Activated naive CD8-positive, alpha-beta T cell treated with anti-CD3 and anti-CD28 coated beads for 36 hours (primary cell): ENCODE data around the gene HS2ST1. TPM values are rescaled to one million over a fixed set of nuclear protein-coding genes. Genes with fewer than 3 reads are reported as not detected.

Source experiments
- DNase-seq: peaks from one replicate; pipeline ENCODE4 v3.0.0; 2021
- H3K27ac Mint-ChIP-seq: one replicate; pipeline ENCODE4 v1.8.0; 2022; ENCODE audit warnings: mild to moderate bottlenecking, moderate library complexity, mixed read lengths
- H3K27me3 Mint-ChIP-seq: one replicate; pipeline ENCODE4 v1.8.0; 2022; ENCODE audit warnings: mild to moderate bottlenecking, mixed read lengths
- H3K36me3 Mint-ChIP-seq: one replicate; pipeline ENCODE4 v1.8.0; 2021; ENCODE audit warnings: mild to moderate bottlenecking, mixed read lengths
- H3K4me1 Mint-ChIP-seq: one replicate; pipeline ENCODE4 v1.8.0; 2021; ENCODE audit warnings: mixed read lengths
- H3K4me3 Mint-ChIP-seq: one replicate; pipeline ENCODE4 v1.8.0; 2022; ENCODE audit warnings: mild to moderate bottlenecking, moderate library complexity, mixed read lengths
- H3K9me3 Mint-ChIP-seq: one replicate; pipeline ENCODE4 v1.8.0; 2022; ENCODE audit warnings: mixed read lengths
- total RNA-seq, 2 experiments: library from RNA; stranded (reverse); gene quantifications; one replicate each; pipeline ENCODE4 v1.2.3, GENCODE V29; 2021

Gene HS2ST1
- total RNA-seq, 2 experiments from 2014 or later: 22.9 to 23.8 TPM

DNA sequence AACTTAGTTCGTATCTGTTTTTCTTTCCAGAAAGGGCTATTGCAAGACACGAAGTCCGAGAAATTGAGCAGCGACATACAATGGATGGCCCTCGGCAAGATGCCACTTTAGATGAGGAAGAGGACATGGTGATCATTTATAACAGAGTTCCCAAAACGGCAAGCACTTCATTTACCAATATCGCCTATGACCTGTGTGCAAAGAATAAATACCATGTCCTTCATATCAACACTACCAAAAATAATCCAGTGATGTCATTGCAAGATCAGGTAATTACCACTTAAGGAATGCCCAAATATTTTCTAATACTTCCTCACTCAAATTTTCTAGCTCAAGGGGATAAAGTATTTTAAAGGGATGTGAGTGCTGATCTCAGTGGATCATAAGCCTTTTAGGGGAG lies 158.5 kb downstream of the HS2ST1 start:
- no peaks in the 10 kb centered on the region for H3K9me3 Mint-ChIP-seq
- H3K4me1 Mint-ChIP-seq: peaks cover 2% of the 10 kb centered on the region
- DNase-seq: no peak
- H3K27me3 Mint-ChIP-seq: no peaks in the 10 kb centered on the region
- peaks cover 1% of the 10 kb centered on the region for H3K36me3 Mint-ChIP-seq
- no peak overlapping the region for H3K27ac Mint-ChIP-seq
- no peak overlapping the region for H3K4me3 Mint-ChIP-seq

DNA sequence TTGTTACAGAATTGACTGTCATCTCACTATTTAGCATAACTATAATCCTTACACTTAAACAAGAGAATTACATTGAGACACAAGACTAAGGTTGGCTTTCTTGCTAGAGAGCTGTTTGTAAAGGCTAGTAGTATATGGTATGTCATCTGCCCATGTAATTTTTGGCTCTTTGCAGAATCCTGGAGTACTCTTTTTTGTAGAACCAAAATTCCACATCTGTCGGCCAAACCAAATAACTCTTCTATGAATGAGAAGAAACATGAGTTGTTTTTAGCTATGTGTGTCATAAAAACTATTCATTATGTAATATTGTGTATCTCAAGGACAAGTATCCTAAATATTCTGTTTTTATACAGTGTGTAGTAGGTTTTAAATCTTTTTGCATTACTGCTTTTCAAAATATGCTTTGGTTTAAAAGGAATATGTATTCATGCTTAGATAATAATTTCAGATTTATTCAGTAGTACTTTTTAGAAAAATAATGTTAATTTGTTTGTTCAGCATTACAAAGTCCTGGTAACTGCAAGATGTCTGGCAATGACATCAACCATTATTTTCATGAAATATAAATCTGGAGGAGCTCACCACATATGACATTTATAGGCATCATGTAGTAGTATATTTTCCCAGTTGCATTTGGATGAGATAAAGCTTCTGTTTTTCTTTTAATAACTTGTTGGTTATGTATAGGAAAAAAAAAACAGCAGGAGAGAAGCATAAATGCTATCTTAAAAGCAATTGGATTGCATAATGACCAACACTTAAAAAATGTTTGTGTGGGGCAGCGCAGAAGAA lies 159.8 kb downstream of the HS2ST1 start:
- Mint-ChIP-seq H3K27ac (no peak overlapping the region), H3K4me1 (no peaks in the 10 kb centered on the region), H3K36me3 (peaks cover 1% of the 10 kb centered on the region), H3K9me3 (no peaks in the 10 kb centered on the region), H3K4me3 (no peak overlapping the region), H3K27me3 (no peaks in the 10 kb centered on the region)
- no peak for DNase-seq

DNA sequence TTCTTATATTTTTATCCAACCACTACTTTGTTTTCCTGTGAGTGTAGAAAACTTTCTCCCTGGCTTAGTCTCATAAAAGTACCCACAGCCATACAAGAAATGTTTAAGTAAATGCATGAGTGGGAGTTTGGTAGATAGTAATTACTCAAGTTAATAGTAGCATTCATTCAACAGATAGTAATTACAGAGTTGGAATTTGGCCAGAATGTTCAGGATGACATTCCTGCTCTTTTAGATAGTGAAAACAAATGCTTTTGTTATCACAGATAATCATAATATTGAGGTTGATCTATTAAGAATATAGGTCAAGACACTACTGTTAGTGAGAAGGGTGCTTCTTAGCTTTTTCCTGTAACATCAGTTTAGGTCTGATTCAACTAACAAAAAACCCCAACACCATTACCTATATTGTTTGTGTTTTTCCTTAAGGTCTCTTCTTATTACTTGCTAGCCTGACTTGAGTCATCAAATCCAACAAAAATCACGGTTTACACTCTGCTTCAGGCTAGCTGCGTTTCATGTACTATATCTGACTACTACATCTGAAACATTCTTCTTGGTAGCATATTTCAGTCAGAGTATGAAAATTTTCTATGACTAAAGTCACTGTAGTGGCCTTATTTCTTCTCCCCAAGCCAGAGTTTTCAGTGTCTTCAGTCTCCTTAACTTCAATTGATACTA lies 163.7 kb downstream of the HS2ST1 start:
- DNase-seq: no peak
- no peaks in the 10 kb centered on the region for H3K27me3 Mint-ChIP-seq
- no peak overlapping the region for H3K4me3 Mint-ChIP-seq
- H3K4me1 Mint-ChIP-seq: peaks cover 12% of the 10 kb centered on the region
- H3K27ac Mint-ChIP-seq: no peak overlapping the region
- H3K36me3 Mint-ChIP-seq: peaks cover 1% of the 10 kb centered on the region
- H3K9me3 Mint-ChIP-seq: no peaks in the 10 kb centered on the region

DNA sequence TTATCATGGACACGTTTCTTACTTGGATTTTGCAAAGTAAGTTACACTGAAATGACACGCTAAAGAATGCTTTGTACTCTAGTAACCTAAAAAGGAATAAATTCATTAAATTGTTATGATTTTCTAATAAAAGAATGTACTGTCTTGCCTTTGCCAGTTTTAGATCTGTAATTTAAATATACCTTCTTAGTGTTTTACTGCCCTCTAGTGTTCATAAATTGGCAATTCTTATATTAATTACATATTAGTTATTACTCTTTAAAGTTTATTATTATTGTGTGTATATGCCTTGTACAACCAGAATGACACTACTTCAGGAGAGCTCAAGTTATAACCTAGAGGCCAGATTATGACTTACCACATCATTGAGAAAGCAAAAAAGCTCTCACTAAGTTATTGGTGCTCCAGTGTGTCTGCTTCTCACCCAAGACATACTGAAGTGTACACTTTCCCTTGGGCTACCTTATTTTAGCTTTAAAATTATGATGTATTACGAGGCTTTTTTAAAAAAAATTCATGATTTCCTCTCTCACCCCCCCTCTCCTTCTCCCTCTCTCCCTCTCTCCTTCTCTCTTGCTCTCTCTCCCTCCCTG lies 169.9 kb downstream of the HS2ST1 start:
- H3K36me3 Mint-ChIP-seq: no peaks in the 10 kb centered on the region
- H3K4me3 Mint-ChIP-seq: no peak overlapping the region
- no peaks in the 10 kb centered on the region for H3K27me3 Mint-ChIP-seq

DNA sequence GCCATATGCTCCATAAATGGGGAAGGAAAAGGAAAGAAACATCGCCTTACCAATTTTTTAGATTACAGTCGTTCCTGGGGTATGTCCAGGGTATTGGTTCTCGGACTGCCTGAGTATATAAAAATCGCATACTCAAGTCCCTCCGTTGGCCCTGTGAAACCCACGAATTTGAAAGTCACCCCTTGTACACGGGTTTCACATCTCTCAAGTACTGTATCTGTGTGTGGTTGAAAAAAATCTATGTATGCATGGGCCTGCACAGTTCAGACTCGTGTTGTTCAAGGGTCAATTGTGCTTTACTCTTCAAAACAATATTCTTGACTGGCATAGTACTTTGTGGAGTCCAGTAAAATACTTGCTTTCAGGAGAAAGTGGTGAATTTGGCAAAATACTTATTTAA lies 171.7 kb downstream of the HS2ST1 start:
- H3K4me3 Mint-ChIP-seq: no peak overlapping the region
- peaks cover 16% of the 10 kb centered on the region for H3K4me1 Mint-ChIP-seq
- H3K36me3 Mint-ChIP-seq: no peaks in the 10 kb centered on the region

More for the DNA sequence above, 169.9 kb downstream of the HS2ST1 start:
- peaks cover 16% of the 10 kb centered on the region for H3K4me1 Mint-ChIP-seq
- no peak for DNase-seq
- no peak overlapping the region for H3K27ac Mint-ChIP-seq
- no peaks in the 10 kb centered on the region for H3K9me3 Mint-ChIP-seq

DNA sequence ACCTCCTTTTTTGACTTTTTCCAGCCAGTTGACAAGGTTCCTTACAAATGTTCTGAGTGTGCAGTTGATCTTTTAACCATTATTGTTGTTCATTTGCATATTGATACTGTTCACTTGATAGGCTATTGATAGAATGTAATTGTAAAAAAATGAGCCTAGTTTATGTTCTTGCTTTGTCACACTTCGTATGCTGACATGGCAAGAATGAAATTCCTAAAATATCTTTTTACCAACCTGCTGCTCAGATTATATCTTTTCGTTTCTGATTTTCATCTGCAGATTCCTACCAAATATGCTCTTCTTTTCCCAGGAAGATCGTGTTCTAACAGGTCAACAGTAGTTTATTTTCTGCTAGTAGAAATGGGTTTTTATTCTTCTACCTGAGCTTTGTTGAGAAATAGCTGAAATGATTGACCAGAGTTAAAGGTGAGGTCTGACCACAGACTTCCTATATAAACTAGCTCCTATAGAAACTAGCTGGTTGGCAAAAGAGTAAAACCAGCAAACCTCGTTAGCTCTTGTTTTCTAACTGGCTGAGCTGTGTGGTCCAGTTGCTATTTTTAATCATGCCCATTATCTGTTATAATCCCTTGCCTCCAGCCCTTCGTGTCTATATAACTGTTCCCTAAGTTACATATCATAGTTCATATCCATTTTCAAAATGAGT lies 174.8 kb downstream of the HS2ST1 start:
- no peak for DNase-seq
- Mint-ChIP-seq H3K4me1 (peaks cover 7% of the 10 kb centered on the region), H3K27ac (no peak overlapping the region), H3K27me3 (no peaks in the 10 kb centered on the region), H3K36me3 (no peaks in the 10 kb centered on the region), H3K4me3 (no peak overlapping the region), H3K9me3 (no peaks in the 10 kb centered on the region)

More for the DNA sequence above, 171.7 kb downstream of the HS2ST1 start:
- Mint-ChIP-seq H3K27me3 (no peaks in the 10 kb centered on the region), H3K9me3 (no peaks in the 10 kb centered on the region), H3K27ac (no peak overlapping the region)
- DNase-seq: no peak

DNA sequence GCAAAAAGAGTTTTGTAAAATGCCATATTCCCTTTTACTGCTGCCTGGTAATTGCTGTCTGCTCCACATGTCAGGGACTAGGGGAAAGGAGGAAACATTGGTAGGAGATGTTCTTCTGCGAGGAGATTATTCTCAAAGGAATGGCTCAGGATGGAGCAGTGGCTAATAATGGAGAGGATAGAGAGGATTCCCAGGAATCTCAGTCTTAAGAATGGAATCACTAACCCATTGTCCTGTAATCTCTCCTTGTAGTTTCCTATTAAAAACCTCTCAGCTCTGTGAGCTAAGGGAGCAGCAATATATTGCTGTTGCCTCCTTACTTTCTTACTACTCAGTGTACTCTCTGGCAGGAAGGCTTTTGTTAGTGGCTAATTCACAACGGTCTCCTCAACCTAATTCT lies 175.4 kb downstream of the HS2ST1 start:
- Mint-ChIP-seq H3K36me3 (no peaks in the 10 kb centered on the region), H3K9me3 (no peaks in the 10 kb centered on the region), H3K4me3 (no peak overlapping the region), H3K27me3 (no peaks in the 10 kb centered on the region), H3K27ac (no peak overlapping the region), H3K4me1 (peaks cover 7% of the 10 kb centered on the region)
- DNase-seq: no peak

DNA sequence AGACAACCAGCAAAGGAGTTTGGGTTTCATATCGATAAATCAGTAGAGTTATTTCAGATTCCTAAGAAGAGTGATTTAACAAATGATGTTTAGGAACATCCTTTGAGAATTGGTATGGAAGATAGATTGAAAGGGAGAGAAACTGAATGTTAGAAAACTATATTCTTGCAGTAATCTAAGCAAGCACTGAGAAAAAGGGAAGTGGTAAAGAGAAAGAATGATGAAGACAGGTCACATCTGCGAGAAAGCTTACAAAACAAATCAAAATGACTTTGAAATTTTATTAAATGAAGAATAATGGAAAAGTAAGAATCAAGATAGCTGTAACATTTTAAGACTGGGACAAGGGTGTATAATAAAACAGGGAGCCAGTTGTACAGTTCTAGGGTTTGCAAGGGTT lies 177.0 kb downstream of the HS2ST1 start:
- Mint-ChIP-seq H3K4me1 (peaks cover 7% of the 10 kb centered on the region), H3K27me3 (no peaks in the 10 kb centered on the region), H3K36me3 (no peaks in the 10 kb centered on the region), H3K9me3 (no peaks in the 10 kb centered on the region), H3K4me3 (no peak overlapping the region), H3K27ac (no peak overlapping the region)
- DNase-seq: no peak

DNA sequence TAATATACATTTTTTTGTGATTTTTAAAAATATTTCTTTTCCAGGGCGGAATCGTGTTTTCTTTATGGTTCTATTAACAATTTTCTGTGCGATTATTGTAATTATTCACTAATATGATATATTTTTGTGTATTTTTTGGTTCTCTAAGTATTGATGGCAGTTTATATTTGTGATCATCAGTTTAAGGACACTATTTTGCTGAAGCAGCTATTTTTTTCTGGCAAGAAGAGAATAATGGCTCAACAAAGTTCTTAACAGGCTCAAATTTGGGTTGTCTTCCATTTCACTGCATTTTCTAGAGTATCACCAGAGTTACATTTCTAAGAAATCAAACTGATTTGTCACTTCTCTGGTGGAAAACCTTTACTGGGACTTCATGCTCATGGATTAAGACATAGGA lies 178.4 kb downstream of the HS2ST1 start:
- peaks cover 7% of the 10 kb centered on the region for H3K4me1 Mint-ChIP-seq
- H3K27me3 Mint-ChIP-seq: no peaks in the 10 kb centered on the region
- DNase-seq: no peak
- H3K27ac Mint-ChIP-seq: no peak overlapping the region
- H3K9me3 Mint-ChIP-seq: no peaks in the 10 kb centered on the region
- peaks cover 2% of the 10 kb centered on the region for H3K36me3 Mint-ChIP-seq
- H3K4me3 Mint-ChIP-seq: no peak overlapping the region

DNA sequence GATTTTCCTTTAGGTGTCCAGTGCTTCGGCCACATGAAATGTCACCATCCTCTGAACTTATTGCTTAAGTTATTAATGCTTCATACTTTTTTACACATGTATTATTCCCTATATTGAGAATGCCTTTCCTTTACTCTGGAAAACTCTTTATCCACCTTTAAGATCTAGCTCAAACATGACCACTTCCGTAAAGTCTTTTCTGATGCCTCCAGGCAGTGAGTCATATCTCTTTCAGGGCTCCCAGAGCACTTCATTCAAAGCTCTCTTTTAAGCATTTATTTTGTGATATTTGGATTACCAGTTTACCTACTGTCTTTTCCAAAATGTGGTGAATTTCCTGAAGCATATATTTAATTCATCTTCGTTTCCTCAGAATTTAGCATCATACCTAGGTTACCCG lies 178.9 kb downstream of the HS2ST1 start:
- Mint-ChIP-seq H3K4me1 (peaks cover 7% of the 10 kb centered on the region), H3K9me3 (no peaks in the 10 kb centered on the region), H3K36me3 (peaks cover 3% of the 10 kb centered on the region), H3K4me3 (no peak overlapping the region), H3K27me3 (no peaks in the 10 kb centered on the region), H3K27ac (no peak overlapping the region)
- DNase-seq: no peak

DNA sequence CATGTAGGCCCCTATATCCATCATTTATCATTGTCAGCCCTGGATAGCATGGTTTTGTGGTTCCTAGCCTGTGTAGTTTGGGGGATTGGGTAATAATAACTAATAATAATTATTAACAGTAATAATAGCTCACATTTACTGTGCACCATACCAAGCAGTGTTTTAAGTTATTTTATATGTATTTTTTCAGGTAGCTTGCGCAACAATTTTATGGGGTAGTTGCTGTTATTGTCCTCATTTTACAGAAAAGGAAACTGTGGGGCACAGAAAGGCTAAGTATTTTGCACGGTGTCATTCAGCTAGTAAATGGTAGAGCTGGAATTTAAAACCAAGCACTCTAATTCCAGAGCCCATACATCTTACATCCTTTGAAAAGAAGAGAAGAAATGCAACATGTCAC lies 179.8 kb downstream of the HS2ST1 start:
- Mint-ChIP-seq H3K4me1 (peaks cover 4% of the 10 kb centered on the region), H3K27me3 (no peaks in the 10 kb centered on the region), H3K9me3 (no peaks in the 10 kb centered on the region), H3K27ac (no peak overlapping the region), H3K4me3 (no peak overlapping the region), H3K36me3 (peaks cover 6% of the 10 kb centered on the region)
- no peak for DNase-seq

DNA sequence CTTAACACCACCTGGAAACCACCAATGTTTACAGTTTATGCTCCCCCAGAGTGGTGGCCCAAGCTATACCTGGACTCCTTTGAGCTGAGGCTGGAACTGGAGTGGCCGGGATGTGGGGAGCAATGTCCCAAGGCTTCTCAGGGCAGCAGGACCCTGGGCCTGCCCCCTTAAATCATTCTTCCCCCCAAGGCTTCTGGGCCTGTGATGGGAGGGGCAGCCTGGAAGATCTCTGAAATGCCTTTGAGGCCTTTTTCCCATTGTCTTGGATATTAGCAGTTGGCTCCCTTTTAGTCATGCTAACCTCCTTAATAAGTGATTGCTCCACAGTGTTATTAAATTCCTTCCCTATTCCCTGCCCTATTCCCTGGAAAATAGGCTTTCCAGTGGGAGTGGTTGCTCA lies 185.8 kb downstream of the HS2ST1 start:
- H3K36me3 Mint-ChIP-seq: peaks cover 22% of the 10 kb centered on the region
- H3K27ac Mint-ChIP-seq: no peak overlapping the region
- H3K4me3 Mint-ChIP-seq: no peak overlapping the region
- no peaks in the 10 kb centered on the region for H3K4me1 Mint-ChIP-seq
- no peaks in the 10 kb centered on the region for H3K27me3 Mint-ChIP-seq
- no peak for DNase-seq
- peaks cover 3% of the 10 kb centered on the region for H3K9me3 Mint-ChIP-seq

DNA sequence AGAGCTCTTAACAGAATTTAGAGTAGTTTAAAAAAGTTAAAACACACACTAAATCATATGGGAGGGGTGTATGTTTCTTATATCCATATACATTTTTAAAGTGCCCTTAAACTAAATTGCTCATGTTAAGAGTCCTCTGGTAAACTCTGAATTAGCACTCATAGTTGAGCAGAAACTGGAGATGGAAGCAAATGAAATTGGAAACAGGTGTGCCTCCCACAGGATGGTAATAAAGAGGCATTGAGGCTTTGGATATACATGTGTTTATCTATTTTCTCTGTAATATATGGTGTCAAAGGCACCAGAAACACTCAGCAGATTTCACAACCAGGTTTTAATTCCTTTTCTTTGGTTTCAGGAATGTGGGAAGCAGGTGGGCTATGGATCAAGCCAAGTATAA lies 188.6 kb downstream of the HS2ST1 start:
- no peak for DNase-seq
- peaks cover 3% of the 10 kb centered on the region for H3K9me3 Mint-ChIP-seq
- no peak overlapping the region for H3K4me3 Mint-ChIP-seq
- no peaks in the 10 kb centered on the region for H3K27me3 Mint-ChIP-seq
- no peaks in the 10 kb centered on the region for H3K4me1 Mint-ChIP-seq
- H3K36me3 Mint-ChIP-seq: peaks cover 19% of the 10 kb centered on the region
- H3K27ac Mint-ChIP-seq: no peak overlapping the region

DNA sequence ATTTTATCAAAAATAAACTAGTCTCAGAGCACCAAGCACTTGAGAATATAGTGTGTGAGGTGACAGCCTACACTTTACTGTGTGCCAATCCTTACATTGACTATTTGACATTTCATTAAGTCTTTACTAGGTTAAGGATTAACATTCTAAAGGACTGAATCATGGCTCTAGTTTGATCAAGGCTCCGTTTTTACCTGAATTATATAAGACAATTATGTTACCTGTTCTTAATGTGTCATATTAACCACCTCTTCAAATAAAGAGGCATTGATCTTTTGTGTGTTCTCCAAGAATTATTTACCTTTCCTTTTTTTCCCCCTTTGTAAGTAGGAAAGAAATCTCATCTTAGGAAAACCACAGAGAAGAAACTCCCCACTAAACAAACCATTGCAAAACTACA lies 189.7 kb downstream of the HS2ST1 start:
- H3K4me3 Mint-ChIP-seq: no peak overlapping the region
- H3K9me3 Mint-ChIP-seq: peaks cover 3% of the 10 kb centered on the region
- peaks cover 17% of the 10 kb centered on the region for H3K36me3 Mint-ChIP-seq
- DNase-seq: no peak
- no peaks in the 10 kb centered on the region for H3K27me3 Mint-ChIP-seq
- no peaks in the 10 kb centered on the region for H3K4me1 Mint-ChIP-seq
- no peak overlapping the region for H3K27ac Mint-ChIP-seq

DNA sequence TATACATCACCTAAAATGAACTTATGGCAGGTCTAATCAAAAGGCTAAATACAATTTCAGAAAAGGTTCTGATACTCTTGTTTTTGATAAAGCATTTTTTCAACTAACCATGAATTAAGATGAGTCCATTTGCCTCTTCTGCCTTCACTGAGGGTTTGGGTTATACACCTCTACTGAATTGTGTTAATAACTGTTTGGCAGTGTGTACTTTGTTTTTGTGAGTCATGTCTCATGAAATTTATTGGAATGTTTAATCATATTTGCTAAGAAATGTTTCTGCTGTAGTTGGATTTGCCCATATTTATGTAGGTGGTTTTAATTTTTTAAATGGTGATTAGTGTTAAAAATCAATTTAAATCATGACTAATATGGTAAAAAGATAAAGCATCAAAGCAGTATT lies 190.5 kb downstream of the HS2ST1 start:
- peaks cover 3% of the 10 kb centered on the region for H3K9me3 Mint-ChIP-seq
- H3K27me3 Mint-ChIP-seq: no peaks in the 10 kb centered on the region
- DNase-seq: no peak
- H3K4me3 Mint-ChIP-seq: no peak overlapping the region
- H3K4me1 Mint-ChIP-seq: no peaks in the 10 kb centered on the region
- peaks cover 10% of the 10 kb centered on the region for H3K36me3 Mint-ChIP-seq
- H3K27ac Mint-ChIP-seq: no peak overlapping the region
